Heart left ventricle (tissue), 13 donors: ENCODE data around the gene SCAF4.

Source experiments
- CTCF ChIP-seq, 12 donors: fragments of 200-600 bp; sonication (generic) in 4 of 12; IDR thresholded peaks; one replicate each; pipeline versions ENCODE4 v1.5.0 to v1.8.0; 2018 to 2022; ENCODE audit warnings: antibody characterized with exemption in 12 of 12, mild to moderate bottlenecking in 5 of 12
- POLR2A ChIP-seq, 2 donors: fragments of 450-650 bp; IDR thresholded peaks; one replicate each; pipeline ENCODE4 v1.6.1; 2017; ENCODE audit warnings: antibody characterized with exemption in 2 of 2, mild to moderate bottlenecking in 2 of 2, moderate library complexity in 2 of 2
- donor health status: ischemic (EF 13 %, LVEDD 7.1; RV severe dilation, severe dysfunction).
- donor health status: DM: no; HTN: yes; CAD: no.
- donor health status: DM: no; HTN: no; CAD: no.
- donor health status: ischemic (EF 25% LVEDD 6.9; RV normal size, moderate dysfunction).
- donor health status: ischemic (EF 25% LVEDD 5.7; RV mildly dilated, moderate dysfunction).
- donor health status: ischemic (EF 35%, LVEDD 5.7; RV mildly dilated, moderate dysfunction).
- donor health status: nonischemic (EF 11% LVEDD 7.7; RV severe dilation, severe dysfunction).
- donor health status: DM: yes; HTN: yes; CAD: no.
- donor health status: PGD.
- donor health status: ischemic (EF 29% LVEDD 5.4; RV normal size, mild dysfunction).
- donor health status: nonischemic (EF 23%, LVEDD 6.1; RV moderate dilation, normal function).

GRCh38 chr21:31654340-31654739 lies 77.6 kb downstream of the SCAF4 start:
- TF ChIP-seq CTCF (IDR thresholded peaks at IDR 0.05) (no peak), POLR2A (IDR thresholded peaks at IDR 0.05) (no peak)
